Kidney (tissue), 14 donors: Measurements from ENCODE around the gene NPAS3. TPM values are rescaled to one million over a fixed set of nuclear protein-coding genes. Genes with fewer than 3 reads are reported as not detected.

Experiments
- DNase-seq, 5 donors: peaks; one replicate each; pipeline ENCODE4 v3.0.0-alpha.2; 2013 to 2020
- FAIRE-seq: peaks from 2 replicates; lab custom pipeline; 2012; peaks lifted over from hg19 to GRCh38; lab: Jason Lieb, UNC
- H3K27ac ChIP-seq, 2 donors: one replicate each; pipeline ENCODE4 v1.7.0; 2013; ENCODE audit warnings: low read depth in 2 of 2, low read length in 2 of 2, inconsistent platforms in 1 of 2
- H3K27me3 ChIP-seq: one replicate; pipeline ENCODE4 v1.7.1; 2013; ENCODE audit warnings: low read length, inconsistent platforms; ENCODE audit not compliant: control insufficient read depth, insufficient read depth
- H3K36me3 ChIP-seq, 3 donors: one replicate each; pipeline versions ENCODE4 v1.7.0 to v1.7.1; 2013; ENCODE audit warnings: low read length in 3 of 3, control low read depth in 1 of 3, inconsistent platforms in 1 of 3; ENCODE audit not compliant: insufficient read depth in 3 of 3, control insufficient read depth in 2 of 3
- H3K4me1 ChIP-seq, 3 donors: one replicate each; pipeline versions ENCODE4 v1.7.0 to v1.7.1; 2013; ENCODE audit warnings: low read length in 3 of 3, inconsistent platforms in 1 of 3, low read depth in 1 of 3; ENCODE audit not compliant: control insufficient read depth in 2 of 3, insufficient read depth in 2 of 3
- H3K4me3 ChIP-seq, 3 donors: one replicate each; pipeline versions ENCODE4 v1.7.0 to v1.8.1; 2013; ENCODE audit warnings: low read length in 3 of 3, control low read depth in 1 of 3, inconsistent platforms in 1 of 3
- H3K9ac ChIP-seq, 3 donors: one replicate each; pipeline versions ENCODE4 v1.7.0 to v1.7.1; 2013; ENCODE audit warnings: low read length in 3 of 3, control low read depth in 1 of 3, inconsistent platforms in 1 of 3
- H3K9me3 ChIP-seq, 3 donors: one replicate each; pipeline versions ENCODE4 v1.7.0 to v1.7.1; 2013; ENCODE audit warnings: low read length in 3 of 3, control low read depth in 1 of 3, inconsistent platforms in 1 of 3; ENCODE audit not compliant: control insufficient read depth in 2 of 3, insufficient read depth in 1 of 3
- intact Hi-C: fragments of 100-400 bp; cut with DNase I; formaldehyde crosslinking; loops from one replicate; pipeline ENCODE4 v1.11.1; 2022
- polyA plus RNA-seq: library from polyadenylated mRNA; stranded (reverse); fragments of 350-450 nt; fragmentation: Illumina TruSeq; extraction: RNeasy Lipid Tissue Mini Kit (QIAGEN cat#74804); gene quantifications from one replicate; pipeline ENCODE4 v1.2.3, GENCODE V29; 2014; ENCODE audit warnings: low read depth, low replicate concordance; ENCODE audit not compliant: insufficient read depth
- total RNA-seq: library from RNA; stranded (reverse); fragmentation: NEBNext Ultra II Directional; extraction: Animal tissue kit (Norgen Biotek cat#: 25700); gene quantifications from one replicate; pipeline ENCODE4 v1.2.1, GENCODE V29; 2021
- TF ChIP-seq, protein P1 (sequence below): IDR thresholded peaks from 3 replicates; pipeline ENCODE4 v1.5.1; 2012; ENCODE audit warnings: mild to moderate bottlenecking, moderate library complexity, borderline replicate concordance; ENCODE audit not compliant: insufficient read depth; ENCODE audit errors: extremely low read depth
- donor health status: control.
- donor health status: control.
- donor health status: control.
- donor health status: control.
- donor health status: control.
- donor health status: DM: yes; HTN: yes; CAD: no.
- donor health status: Normal renal cell carcinoma (clear cell type).

The NPAS3 gene
- total and polyA plus RNA-seq, 2 donors from 2014 or later = 0.82 to 5.0 TPM

GRCh38 chr14:33668066-33668465, 729.4 kb downstream of the NPAS3 start:
- intact Hi-C loops = no loop called here
- no peak overlapping the region for H3K9ac ChIP-seq
- no peak overlapping the region for H3K4me3 ChIP-seq
- no peaks in the 10 kb centered on the region for H3K36me3 ChIP-seq
- DNase-seq (no peak), FAIRE-seq (no peak)
- H3K4me1 ChIP-seq = no peaks in the 10 kb centered on the region
- H3K27ac ChIP-seq = no peak overlapping the region
- H3K9me3 ChIP-seq = no peaks in the 10 kb centered on the region
- H3K27me3 ChIP-seq = no peaks in the 10 kb centered on the region
- TF ChIP-seq, protein P1, sequence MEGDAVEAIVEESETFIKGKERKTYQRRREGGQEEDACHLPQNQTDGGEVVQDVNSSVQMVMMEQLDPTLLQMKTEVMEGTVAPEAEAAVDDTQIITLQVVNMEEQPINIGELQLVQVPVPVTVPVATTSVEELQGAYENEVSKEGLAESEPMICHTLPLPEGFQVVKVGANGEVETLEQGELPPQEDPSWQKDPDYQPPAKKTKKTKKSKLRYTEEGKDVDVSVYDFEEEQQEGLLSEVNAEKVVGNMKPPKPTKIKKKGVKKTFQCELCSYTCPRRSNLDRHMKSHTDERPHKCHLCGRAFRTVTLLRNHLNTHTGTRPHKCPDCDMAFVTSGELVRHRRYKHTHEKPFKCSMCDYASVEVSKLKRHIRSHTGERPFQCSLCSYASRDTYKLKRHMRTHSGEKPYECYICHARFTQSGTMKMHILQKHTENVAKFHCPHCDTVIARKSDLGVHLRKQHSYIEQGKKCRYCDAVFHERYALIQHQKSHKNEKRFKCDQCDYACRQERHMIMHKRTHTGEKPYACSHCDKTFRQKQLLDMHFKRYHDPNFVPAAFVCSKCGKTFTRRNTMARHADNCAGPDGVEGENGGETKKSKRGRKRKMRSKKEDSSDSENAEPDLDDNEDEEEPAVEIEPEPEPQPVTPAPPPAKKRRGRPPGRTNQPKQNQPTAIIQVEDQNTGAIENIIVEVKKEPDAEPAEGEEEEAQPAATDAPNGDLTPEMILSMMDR = no peak

- DNase-seq = no peak
- no peak for FAIRE-seq
- intact Hi-C loops = no loop called here
- H3K27me3 ChIP-seq = no peaks in the 10 kb centered on the region
- TF ChIP-seq, protein P1 = no peak
- H3K4me1 ChIP-seq = no peaks in the 10 kb centered on the region
- H3K9me3 ChIP-seq = no peaks in the 10 kb centered on the region
- no peak overlapping the region for H3K4me3 ChIP-seq
- no peak overlapping the region for H3K9ac ChIP-seq
- no peak overlapping the region for H3K27ac ChIP-seq
- no peaks in the 10 kb centered on the region for H3K36me3 ChIP-seq
Measured at GRCh38 chr14:33669111-33669510, 730.4 kb downstream of the NPAS3 start.

GRCh38 chr14:33670235-33670634, 731.6 kb downstream of the NPAS3 start:
- no peak overlapping the region for H3K4me3 ChIP-seq
- no peak for FAIRE-seq
- no peaks in the 10 kb centered on the region for H3K27me3 ChIP-seq
- H3K4me1 ChIP-seq = no peaks in the 10 kb centered on the region
- TF ChIP-seq, protein P1 = no peak
- no peak overlapping the region for H3K27ac ChIP-seq
- no peaks in the 10 kb centered on the region for H3K36me3 ChIP-seq
- no peak for DNase-seq
- intact Hi-C loops = no loop called here
- H3K9me3 ChIP-seq = no peaks in the 10 kb centered on the region
- H3K9ac ChIP-seq = no peak overlapping the region

DNA sequence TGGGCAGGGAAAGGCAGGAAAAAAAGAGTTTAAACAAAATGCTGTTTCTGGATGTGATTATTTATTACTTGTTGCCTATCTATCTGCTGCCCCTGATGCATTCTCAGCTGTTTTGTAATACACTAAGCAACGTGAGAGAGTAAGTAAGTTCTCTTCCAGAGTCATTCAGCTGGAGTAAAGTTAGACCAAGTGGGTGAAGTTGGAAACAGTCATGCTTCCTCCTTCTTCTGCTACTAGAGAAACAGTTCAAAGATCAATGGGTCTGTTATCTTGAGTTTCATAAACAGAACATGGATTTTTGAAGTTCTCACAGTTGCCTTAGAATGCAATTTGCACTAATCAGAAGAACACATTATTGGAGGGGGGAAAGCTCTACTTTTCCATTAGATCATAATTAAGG, 732.9 kb downstream of the NPAS3 start:
- DNase-seq = no peak
- TF ChIP-seq, protein P1 = no peak
- H3K4me3 ChIP-seq = no peak overlapping the region
- intact Hi-C loops = no loop called here
- no peaks in the 10 kb centered on the region for H3K36me3 ChIP-seq
- H3K9ac ChIP-seq = no peak overlapping the region
- H3K27me3 ChIP-seq = no peaks in the 10 kb centered on the region
- no peaks in the 10 kb centered on the region for H3K4me1 ChIP-seq
- no peaks in the 10 kb centered on the region for H3K9me3 ChIP-seq
- no peak overlapping the region for H3K27ac ChIP-seq
- no peak for FAIRE-seq
